IPS-18a (cell line): ENCODE data around the gene IL16.
"Not testable (repeated sequence)": the region's sequence is repeated elsewhere in the genome, so short reads cannot be mapped to it uniquely, and the experiment has no call there.

Source experiments
- H3K27ac ChIP-seq: one replicate; pipeline ENCODE4 v1.5.1; 2013; ENCODE audit warnings: low read length
- H3K27me3 ChIP-seq: one replicate; pipeline ENCODE4 v1.6.1; 2013; ENCODE audit warnings: mild to moderate bottlenecking, low read length; ENCODE audit not compliant: control insufficient read depth, insufficient read depth
- H3K36me3 ChIP-seq: one replicate; pipeline ENCODE4 v1.6.1; 2013; ENCODE audit warnings: low read depth, low read length; ENCODE audit not compliant: control insufficient read depth
- H3K4me1 ChIP-seq: one replicate; pipeline ENCODE4 v1.6.1; 2013; ENCODE audit warnings: low read depth, low read length; ENCODE audit not compliant: control insufficient read depth
- H3K4me3 ChIP-seq: one replicate; pipeline ENCODE4 v1.5.1; 2013; ENCODE audit warnings: low read length
- H3K9ac ChIP-seq: one replicate; pipeline ENCODE4 v1.6.1; 2013; ENCODE audit warnings: mild to moderate bottlenecking, low read length, moderate library complexity
- H3K9me3 ChIP-seq: one replicate; pipeline ENCODE4 v1.6.1; 2013; ENCODE audit warnings: low read depth, low read length; ENCODE audit not compliant: control insufficient read depth

IL16 gene

DNA sequence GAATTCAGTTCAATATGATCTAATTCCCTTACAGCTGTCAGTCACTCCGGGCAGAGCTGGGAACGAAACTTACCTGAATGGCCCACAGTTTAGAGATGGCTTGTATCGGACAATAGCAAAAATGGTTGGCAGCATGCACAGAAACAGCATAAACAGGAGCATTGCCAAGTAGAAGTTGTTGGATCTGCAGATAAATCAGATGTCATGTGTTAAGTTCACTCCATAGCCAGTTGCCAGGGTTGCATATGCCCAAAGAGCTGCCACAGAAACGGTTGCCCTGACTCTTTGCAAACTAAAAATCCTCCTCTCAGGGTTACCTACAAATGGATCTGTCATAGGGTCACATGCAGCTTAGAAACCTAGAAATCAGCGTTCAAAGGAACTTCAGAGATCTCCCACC is 142.6 kb downstream of the IL16 start:
- no peaks in the 10 kb centered on the region for H3K36me3 ChIP-seq
- H3K9ac ChIP-seq = no peak overlapping the region
- no peaks in the 10 kb centered on the region for H3K9me3 ChIP-seq
- H3K27me3 ChIP-seq = no peaks in the 10 kb centered on the region
- no peak overlapping the region for H3K4me3 ChIP-seq
- no peak overlapping the region for H3K27ac ChIP-seq
- no peaks in the 10 kb centered on the region for H3K4me1 ChIP-seq

DNA sequence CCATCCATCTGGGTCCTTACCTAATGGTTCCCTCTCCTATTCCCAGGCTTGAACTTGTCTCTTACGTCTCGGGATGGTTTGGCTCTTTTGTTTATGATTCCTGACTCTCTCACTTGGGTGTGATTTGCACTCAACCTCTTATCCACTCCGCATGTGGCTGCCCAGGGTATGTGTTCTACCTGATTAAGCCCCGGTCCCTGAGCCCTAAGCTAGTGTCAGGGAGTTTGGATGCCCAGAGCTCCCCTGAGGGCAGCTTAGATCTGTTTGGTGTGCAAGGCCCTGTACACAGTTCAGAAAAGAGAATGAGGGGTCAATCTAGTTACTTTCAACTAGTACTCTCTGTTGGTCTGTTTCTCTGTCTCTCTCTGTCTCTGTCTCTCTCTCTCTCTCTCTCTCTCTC is 143.2 kb downstream of the IL16 start:
- Histone ChIP-seq H3K27ac (no peak overlapping the region), H3K4me1 (no peaks in the 10 kb centered on the region), H3K4me3 (no peak overlapping the region), H3K9me3 (no peaks in the 10 kb centered on the region), H3K27me3 (no peaks in the 10 kb centered on the region), H3K9ac (no peak overlapping the region), H3K36me3 (no peaks in the 10 kb centered on the region)

DNA sequence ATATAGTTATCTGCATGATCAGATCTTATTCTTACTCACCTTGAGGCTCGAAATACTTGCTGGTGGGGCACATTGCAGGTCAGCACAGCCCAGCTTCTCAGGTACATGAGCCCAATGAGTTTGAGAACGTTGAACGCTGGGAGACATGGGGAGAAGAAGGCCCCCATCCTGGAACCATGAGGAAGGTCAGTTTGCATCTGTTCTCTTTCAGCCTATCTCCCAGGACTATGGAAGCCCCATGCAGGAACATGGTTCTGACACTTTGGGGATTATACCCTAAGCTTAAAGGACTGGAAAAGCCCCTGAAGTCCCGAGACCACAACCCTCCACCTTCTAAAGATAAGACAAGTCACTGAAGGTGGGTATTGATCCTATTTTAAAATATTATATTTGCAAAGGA is 144.7 kb downstream of the IL16 start:
- no peak overlapping the region for H3K4me3 ChIP-seq
- no peak overlapping the region for H3K9ac ChIP-seq
- no peaks in the 10 kb centered on the region for H3K27me3 ChIP-seq
- no peaks in the 10 kb centered on the region for H3K36me3 ChIP-seq
- H3K27ac ChIP-seq = no peak overlapping the region
- H3K4me1 ChIP-seq = no peaks in the 10 kb centered on the region
- H3K9me3 ChIP-seq = no peaks in the 10 kb centered on the region

DNA sequence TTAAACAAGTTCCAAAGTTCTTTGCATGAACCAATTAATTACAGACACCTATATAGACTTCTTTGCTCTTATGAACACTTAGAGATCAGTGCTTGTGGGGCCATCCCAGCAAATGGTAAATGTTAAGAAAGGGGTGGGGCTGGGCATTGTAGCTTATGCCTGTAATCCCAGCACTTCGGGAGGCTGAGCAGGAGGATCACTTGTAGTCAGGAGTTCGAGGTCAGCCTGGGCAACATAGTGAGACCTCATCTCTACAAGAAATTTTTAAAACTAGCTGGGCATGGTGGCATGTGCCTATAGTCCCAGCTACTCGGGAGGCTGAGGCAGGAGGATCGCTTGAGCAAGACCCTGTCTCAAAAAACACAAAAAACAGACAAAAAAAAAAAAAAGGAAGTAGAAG is 146.7 kb downstream of the IL16 start:
- no peak overlapping the region for H3K9ac ChIP-seq
- no peaks in the 10 kb centered on the region for H3K4me1 ChIP-seq
- no peak overlapping the region for H3K27ac ChIP-seq
- H3K4me3 ChIP-seq = no peak overlapping the region
- no peaks in the 10 kb centered on the region for H3K9me3 ChIP-seq
- H3K36me3 ChIP-seq = no peaks in the 10 kb centered on the region
- no peaks in the 10 kb centered on the region for H3K27me3 ChIP-seq

DNA sequence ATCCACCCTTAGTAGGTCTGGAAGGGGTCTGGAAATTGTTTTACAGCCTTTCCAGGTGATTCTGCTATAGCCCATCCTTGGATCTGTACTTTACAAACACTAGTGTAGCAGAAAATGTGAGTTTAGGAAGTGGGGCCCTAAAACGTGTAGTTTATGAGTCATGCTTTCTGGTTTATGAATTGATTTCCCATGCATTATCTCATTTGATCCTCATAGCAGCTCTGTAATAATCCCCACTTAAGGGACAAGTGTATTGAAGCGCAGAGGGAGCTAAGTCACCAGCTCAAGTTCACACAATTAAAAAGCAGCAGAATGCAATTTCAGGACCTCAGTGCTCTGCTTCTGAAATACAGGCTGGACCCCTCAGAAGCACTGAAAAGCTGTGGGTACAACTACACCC is 149.9 kb downstream of the IL16 start:
- Histone ChIP-seq H3K27me3 (no peaks in the 10 kb centered on the region), H3K4me3 (no peak overlapping the region), H3K4me1 (no peaks in the 10 kb centered on the region), H3K36me3 (no peaks in the 10 kb centered on the region), H3K9ac (no peak overlapping the region), H3K27ac (no peak overlapping the region), H3K9me3 (no peaks in the 10 kb centered on the region)

DNA sequence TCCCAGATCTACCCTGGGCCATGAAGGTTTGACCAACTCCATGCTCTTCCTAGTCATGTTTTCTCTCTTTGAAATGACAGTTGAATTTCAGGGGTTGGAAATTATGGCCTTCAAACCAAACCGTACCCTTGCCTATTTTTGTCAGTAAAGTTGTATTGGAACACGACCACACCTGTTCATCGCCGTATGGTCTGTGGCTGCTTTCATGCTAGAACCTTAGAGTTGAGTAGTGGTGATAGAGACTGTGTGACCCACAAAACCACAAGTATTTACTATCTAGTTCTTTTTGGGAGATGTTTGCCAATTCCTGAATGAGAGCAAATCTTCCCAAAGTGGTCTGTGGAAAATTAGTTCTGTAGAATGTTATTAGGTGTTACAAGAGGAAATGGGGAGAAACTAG is 151.2 kb downstream of the IL16 start:
- no peaks in the 10 kb centered on the region for H3K9me3 ChIP-seq
- no peaks in the 10 kb centered on the region for H3K4me1 ChIP-seq
- H3K27ac ChIP-seq = no peak overlapping the region
- no peak overlapping the region for H3K9ac ChIP-seq
- no peaks in the 10 kb centered on the region for H3K27me3 ChIP-seq
- no peak overlapping the region for H3K4me3 ChIP-seq
- H3K36me3 ChIP-seq = no peaks in the 10 kb centered on the region

DNA sequence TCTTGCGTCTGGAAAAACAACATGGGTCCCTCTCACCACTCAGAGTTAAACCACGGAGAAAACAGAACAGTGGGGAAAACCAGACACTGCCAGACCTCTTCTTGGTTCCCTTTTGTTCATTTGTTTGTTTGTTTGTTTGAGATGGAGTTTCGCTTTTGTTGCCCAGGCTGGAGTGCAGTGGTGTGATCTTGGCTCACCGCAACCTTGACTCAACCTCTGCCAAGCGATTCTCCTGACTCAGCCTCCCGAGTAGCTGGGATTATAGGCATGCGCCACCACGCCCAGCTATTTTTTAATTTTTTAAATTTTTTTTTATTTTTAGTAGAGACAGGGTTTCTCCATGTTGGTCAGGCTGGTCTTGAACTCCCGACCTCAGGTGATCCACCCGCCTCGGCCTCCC is 152.0 kb downstream of the IL16 start:
- not testable (repeated sequence) for H3K9ac ChIP-seq, H3K4me3 ChIP-seq, H3K27ac ChIP-seq, H3K4me1 ChIP-seq, H3K36me3 ChIP-seq, H3K9me3 ChIP-seq, H3K27me3 ChIP-seq

DNA sequence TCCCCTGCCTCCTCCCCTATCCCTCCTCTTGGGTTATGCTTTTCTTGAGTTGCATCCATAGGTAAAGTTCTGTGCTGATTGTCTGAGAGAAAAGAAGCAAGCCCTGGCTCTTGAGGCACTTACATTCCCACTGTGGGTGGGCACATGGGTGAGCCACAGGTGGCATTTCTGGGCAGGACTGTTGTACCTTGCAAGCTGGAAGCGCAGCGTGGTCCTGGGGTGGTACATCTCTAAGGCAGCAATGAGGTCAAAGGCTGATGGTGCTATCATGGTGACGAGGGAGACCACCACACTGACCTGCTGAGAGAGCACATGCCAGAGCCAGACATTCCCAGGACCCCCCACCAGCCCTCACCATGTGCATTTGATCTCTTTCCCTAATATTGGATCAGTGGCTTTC is 152.6 kb downstream of the IL16 start:
- no peak overlapping the region for H3K4me3 ChIP-seq
- H3K9me3 ChIP-seq = no peaks in the 10 kb centered on the region
- H3K36me3 ChIP-seq = no peaks in the 10 kb centered on the region
- no peaks in the 10 kb centered on the region for H3K4me1 ChIP-seq
- no peak overlapping the region for H3K9ac ChIP-seq
- no peak overlapping the region for H3K27ac ChIP-seq
- H3K27me3 ChIP-seq = no peaks in the 10 kb centered on the region

DNA sequence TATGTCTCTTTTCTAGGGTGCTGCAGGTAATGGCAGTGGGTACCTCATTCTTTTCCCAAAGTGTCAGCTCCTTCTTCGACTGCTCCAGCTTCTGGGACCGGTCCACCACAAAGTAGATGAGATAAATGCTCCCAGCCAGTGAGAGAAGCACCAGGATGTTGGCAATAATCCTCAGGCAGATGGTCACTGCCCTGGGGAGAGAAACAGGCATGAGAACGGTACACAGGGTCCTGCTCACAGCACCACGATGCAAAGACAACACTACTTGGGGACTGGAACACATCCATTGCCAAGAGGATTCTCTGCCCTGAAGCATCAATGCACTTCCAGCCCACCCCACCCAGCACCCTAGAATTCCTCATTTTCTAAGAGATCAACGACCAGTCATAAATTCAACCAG is 155.0 kb downstream of the IL16 start:
- H3K4me1 ChIP-seq = peaks cover 6% of the 10 kb centered on the region
- no peaks in the 10 kb centered on the region for H3K9me3 ChIP-seq
- H3K27ac ChIP-seq = no peak overlapping the region
- no peak overlapping the region for H3K4me3 ChIP-seq
- no peaks in the 10 kb centered on the region for H3K27me3 ChIP-seq
- no peak overlapping the region for H3K9ac ChIP-seq
- no peaks in the 10 kb centered on the region for H3K36me3 ChIP-seq

DNA sequence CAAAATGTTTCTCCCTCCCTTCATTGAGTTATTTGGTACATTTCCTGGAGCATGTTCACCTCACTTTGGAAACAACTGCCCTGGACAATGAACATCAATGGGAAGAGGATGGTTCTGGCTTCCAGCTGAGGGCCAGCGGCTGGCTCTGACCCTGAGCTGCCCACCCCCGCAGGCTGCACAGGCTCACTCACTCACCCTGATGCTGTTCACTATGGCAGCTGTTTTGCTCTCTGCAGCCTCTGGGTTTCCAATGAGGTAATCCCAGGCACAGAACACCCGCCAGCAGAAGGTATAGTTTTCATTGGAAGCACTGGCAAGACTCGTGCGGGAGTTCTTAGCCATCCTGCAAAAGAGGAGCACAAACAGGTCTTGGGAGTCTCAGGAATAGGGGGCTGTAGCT is 159.6 kb downstream of the IL16 start:
- H3K9ac ChIP-seq = no peak overlapping the region
- H3K27me3 ChIP-seq = no peaks in the 10 kb centered on the region
- H3K4me1 ChIP-seq = peaks cover 10% of the 10 kb centered on the region
- H3K36me3 ChIP-seq = no peaks in the 10 kb centered on the region
- H3K27ac ChIP-seq = no peak overlapping the region
- H3K4me3 ChIP-seq = no peak overlapping the region
- no peaks in the 10 kb centered on the region for H3K9me3 ChIP-seq

DNA sequence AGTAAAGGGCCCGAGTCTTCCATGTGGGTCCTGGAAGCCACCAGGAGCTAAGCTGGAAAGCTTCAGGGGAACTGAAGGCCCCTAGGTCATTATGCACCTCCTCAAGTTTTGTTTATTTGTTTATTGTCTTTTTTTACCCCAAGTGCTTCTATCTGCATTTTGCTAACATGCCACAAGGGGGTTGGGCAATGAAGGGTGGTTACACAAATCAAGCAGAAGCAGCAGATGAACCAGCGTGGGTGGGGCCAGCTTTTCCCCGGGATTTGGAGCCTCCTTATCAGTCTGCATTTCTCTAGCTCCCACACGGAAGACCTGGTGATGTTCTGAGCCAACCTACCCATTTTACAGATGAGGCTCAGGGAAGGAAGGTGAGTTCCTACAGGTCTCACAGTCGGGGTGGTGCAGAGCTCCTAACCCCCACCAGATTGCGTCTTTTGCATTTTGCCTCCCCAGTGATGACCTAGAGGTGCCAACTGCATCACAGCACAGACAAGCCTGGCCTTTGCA is 160.6 kb downstream of the IL16 start:
- Histone ChIP-seq H3K9ac (no peak overlapping the region), H3K36me3 (no peaks in the 10 kb centered on the region), H3K4me3 (no peak overlapping the region), H3K27me3 (no peaks in the 10 kb centered on the region), H3K4me1 (peaks cover 10% of the 10 kb centered on the region), H3K9me3 (no peaks in the 10 kb centered on the region), H3K27ac (no peak overlapping the region)

DNA sequence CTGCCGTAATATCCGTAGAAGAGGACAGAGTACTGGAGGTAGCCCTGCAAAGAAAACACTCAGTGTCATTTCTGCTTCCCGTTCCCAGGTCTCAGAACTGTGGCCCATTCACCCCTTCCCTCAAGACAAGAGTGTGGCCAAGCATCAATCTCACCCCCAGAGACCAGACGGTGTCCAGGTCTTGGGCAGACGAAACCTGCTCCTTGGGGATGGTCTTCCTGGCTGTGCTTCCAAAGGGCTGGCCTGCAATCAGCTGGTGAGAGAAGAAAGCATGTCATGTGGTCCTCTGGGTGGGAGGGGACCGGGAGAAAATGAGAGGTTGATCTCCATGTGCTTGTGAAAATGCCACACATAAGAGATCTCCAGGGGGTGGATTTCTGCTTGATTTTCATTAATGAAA is 161.6 kb downstream of the IL16 start:
- Histone ChIP-seq H3K4me3 (no peak overlapping the region), H3K4me1 (peaks cover 10% of the 10 kb centered on the region), H3K27me3 (no peaks in the 10 kb centered on the region), H3K9me3 (no peaks in the 10 kb centered on the region), H3K36me3 (no peaks in the 10 kb centered on the region), H3K9ac (no peak overlapping the region), H3K27ac (no peak overlapping the region)
